HG03139 (cell line): ENCODE results near the gene OR52A5.
"Not testable (repeated sequence)": the region's sequence is repeated elsewhere in the genome, so short reads cannot be mapped to it uniquely, and the experiment has no call there.

Experiments
- ATAC-seq: cut with Tn5 transposase; IDR thresholded peaks from one replicate; pipeline ENCODE4 v1.9.1; 2021; ENCODE audit not compliant: unreplicated experiment

The OR52A5 gene

DNA sequence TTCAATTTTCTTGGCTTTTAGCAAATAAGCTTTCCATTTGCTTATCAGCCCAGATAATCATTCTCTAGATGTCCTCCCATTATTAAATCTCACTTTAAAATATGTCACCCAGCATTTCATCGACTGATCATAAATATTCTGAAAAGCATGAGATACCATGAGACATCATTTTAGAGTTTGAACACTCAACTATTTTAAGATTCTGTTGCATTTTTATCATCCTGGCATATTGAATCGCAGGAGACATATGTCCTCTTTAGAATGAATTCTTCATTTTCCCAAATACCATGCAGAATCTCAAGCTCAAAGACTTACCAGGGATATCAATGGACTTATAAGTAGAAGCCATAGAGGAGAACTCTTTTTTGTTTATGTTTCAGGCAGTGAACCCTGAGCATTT is at the start of gene OR52A5:
TSS of gene OR52A5 (minus strand) at position 361 of the 400 bp plus-strand sequence. CDS start 5,714 bp downstream, outside the sequence.
- ATAC-seq = no peak

- ATAC-seq = no peak
These were observed 40.1 kb upstream of the OR52A5 start for GRCh38 chr11:5178046-5178837.

GRCh38 chr11:5174934-5175333 is 36.8 kb upstream of the OR52A5 start:
- ATAC-seq = no peak

DNA sequence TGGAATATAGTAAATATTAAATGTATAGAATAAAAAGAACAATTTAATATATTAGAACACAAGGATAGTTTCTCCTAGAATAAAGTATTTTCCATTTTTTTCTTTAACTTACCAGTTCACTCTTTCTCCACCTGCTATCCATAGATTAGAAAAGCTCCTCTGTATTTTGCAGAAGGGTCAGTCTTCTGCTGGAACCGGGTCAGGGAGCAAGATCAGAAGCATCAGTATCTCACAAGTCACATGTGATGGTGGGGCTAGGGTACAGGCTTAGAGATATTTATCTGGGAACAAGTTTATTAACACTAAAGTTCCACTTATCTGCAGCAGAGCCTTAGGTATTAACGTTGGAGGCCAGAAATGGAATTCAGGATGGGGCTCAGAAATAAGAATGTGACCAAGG is 33.7 kb upstream of the OR52A5 start:
- no peak for ATAC-seq

DNA sequence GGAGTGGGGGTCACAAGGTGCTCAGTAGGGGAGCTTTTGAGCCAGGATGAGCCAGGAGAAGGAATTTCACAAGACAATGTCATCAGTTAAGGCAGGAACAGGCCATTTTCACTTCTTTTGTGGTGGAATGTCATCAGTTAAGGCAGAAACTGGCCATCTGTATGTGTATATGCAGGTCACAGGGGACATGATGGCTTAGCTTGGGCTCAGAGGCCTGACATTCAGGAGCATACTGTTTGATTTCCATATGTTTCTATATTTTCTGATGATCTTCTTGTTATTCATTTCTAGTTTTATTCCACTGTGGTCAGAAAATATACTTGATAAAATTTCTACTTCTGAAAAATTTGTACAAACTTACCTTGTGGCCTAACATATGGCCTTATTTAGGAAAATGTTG is 27.7 kb upstream of the OR52A5 start:
- not testable (repeated sequence) for ATAC-seq

DNA sequence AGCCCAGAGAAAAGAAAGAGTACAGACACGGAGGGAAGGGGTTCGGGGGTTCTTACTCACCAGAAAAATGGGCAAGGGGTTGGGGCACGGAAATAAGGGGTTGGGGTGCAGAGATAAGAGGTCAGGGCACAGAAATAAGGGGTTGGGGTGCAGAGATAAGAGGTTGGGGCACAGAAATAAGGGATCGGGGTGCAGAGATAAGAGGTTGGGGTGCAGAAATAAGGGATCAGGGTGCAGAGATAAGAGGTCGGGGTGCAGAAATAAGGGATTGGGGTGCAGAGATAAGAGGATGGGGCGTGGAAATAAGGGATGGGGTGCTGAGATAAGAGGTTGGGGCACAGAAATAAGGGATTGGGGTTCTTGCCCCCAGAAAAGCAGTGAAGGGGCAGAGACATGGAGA is 26.7 kb upstream of the OR52A5 start:
- not testable (repeated sequence) for ATAC-seq

DNA sequence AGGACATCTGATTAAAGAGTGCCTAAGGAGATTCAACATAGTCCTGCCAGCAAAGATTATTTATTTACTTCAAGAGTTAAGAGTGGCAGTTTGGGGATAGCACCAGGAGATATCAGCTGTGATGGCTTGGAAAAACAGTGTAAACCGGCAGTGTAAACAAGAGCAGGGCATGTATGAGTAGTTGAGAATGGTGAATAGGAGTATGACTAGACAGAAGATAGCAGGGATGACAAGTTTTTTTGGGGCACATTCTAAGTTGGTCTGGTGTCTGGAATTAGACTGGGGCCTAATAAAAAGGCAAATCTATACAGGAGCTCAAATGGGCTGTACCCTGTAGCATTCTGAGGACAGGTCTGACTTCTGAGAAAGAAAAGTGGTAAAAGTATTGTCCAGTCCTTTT is 22.9 kb upstream of the OR52A5 start:
- ATAC-seq = not testable (repeated sequence)

DNA sequence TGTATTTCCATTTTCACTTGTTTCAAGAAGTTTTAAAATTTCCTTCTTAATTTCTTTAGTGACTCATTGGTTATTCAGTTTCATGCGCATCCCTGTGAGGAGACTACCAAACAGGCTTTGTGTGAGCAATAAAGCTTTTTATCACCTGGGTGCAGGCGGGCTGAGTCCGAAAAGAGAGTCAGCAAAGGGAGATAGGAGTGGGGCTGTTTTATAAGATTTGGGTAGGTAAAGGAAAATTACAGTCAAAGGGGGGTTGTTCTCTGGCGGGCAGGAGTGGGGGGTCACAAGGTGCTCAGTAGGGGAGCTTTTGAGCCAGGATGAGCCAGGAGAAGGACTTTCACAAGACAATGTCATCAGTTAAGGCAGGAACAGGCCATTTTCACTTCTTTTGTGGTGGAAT is 22.1 kb upstream of the OR52A5 start:
- ATAC-seq = not testable (repeated sequence)

DNA sequence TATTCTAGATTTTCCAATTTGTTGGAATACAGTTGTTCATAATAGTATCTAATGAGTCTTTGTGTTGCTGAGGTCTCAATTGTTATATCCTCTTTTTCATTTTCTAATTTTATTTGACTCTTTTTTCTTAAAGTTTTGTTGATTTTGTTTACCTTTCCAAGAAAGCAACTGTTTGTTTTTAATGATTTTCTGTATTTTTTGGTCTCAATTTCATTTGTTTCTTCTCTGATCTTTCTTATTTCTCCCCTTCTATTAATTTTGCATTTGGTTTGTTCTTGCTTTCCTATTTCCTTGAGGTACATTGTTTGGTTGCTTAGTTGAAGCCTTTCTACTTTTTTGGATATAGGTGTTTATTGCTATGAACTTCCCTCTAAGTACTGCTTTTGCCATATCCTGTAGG is 21.6 kb upstream of the OR52A5 start:
- ATAC-seq = no peak

DNA sequence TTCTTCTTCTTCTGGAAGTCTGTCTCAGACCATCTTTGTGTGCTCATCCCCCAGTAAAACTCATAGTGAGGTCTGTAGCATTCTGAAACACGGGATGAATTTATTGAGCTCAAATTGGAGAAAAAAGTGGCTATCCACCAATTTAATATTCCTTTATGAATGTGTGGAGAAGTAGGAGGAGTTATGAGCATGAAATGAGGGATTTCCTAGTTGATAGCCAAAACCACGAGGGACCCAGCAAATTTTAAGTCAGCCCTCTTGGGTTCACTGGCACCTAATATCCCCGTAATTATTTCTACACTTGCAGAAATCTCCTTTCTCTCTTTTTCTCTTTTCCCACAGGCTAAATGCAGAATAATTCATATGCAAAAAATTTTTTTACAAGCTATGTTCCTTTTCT is 16.5 kb upstream of the OR52A5 start, which contains the start of gene OR52A1:
TSS of gene OR52A1 (minus strand) at position 101 of the 400 bp plus-strand sequence. CDS start 2,388 bp downstream, outside the sequence.
- no peak for ATAC-seq

- no peak for ATAC-seq
These were observed 15.6 kb upstream of the OR52A5 start for GRCh38 chr11:5153574-5154431.

DNA sequence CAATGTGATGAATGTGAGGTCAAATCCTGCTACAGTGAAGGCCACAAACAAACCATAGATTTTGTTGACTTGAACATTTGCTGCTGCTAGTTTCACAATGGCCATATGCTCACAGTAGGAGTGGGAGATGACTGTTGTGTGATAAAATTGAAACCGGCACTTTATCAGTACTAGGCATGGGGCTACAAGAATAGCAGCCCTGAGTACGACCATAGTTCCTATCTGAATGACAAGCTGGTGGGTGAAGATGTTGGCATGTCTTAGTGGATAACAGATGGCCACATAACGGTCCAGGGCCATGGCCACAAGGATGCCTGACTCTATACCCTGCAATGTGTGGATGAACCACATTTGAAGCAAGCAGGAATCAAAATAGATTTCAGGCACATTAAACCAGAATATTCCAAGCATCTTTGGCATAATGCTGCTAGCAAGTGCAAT is 13.6 kb upstream of the OR52A5 start:
- ATAC-seq = no peak

GRCh38 chr11:5144206-5144605 is 6.0 kb upstream of the OR52A5 start:
- not testable (repeated sequence) for ATAC-seq

DNA sequence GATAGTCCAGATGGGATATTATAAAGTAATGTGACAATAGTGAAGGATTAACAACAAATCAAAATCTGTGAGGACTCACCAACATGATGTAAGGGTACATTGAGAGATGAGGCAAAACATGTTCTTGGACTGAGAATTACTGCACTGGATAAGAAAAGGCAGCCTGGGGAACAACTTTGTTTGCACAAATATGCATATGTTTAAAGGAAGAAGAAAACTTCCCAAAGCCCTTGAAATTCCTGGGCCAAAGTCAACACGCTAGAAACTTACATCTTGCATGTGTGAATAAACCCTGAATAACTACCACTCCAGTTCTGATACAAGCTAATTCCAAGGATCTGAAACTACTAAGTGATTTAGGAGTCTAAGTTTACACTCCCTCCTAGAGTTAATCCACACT is 1.1 kb downstream of the OR52A5 start:
- no peak for ATAC-seq

DNA sequence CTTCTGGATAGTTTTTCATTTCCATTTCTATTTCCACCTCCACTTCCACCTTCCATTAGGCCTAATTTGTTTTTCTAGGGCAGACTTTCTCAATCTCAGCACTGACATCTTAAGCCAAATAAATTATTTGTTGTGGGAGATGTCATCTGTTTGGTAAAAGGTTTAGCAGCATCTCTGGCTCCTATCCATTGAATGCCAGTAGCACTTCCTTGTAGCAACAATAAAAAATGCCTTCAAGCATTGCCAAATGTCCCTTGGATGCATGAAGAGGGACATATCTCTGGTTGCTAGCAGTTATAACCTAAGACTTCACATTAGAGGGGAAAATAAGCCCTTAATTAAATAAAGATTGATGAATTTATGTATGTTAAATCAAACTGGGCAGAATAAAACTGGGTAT is 1.9 kb downstream of the OR52A5 start:
- ATAC-seq = no peak

DNA sequence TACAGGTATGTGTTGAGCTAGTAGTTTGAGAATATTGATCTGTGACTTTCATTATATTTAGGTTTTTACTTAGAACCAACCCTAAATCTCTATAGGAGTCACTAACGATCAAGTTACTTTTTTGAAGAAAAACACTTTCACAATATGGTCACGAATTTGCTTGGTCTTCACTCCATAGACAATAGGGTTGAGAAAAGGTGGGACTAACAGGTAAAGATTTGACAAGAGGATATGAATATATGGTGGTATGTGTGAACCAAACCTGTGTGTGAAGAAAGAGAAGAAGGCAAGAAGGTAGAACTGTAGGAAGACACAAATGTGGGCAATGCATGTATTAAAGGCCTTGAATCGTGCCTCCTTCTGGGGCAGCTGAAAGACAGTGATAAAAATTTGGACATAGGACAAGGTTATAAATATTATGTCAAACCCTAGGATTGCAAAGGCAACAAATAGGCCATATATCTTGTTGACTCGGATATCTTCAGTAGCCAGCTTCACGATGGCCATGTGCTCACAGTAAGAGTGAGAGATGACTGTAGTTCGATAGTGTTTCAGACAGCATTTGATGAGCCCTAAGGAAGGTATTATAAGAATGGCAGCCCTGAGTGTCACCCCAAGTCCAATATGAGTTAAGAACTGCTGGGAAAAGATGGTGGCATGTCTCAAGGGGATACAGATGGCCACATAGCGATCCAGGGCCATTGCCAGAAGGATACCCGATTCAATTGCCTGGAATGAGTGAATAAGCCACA is 6.4 kb downstream of the OR52A5 start:
- ATAC-seq = no peak

GRCh38 chr11:5129457-5129877 is 8.7 kb downstream of the OR52A5 start:
- no peak for ATAC-seq

DNA sequence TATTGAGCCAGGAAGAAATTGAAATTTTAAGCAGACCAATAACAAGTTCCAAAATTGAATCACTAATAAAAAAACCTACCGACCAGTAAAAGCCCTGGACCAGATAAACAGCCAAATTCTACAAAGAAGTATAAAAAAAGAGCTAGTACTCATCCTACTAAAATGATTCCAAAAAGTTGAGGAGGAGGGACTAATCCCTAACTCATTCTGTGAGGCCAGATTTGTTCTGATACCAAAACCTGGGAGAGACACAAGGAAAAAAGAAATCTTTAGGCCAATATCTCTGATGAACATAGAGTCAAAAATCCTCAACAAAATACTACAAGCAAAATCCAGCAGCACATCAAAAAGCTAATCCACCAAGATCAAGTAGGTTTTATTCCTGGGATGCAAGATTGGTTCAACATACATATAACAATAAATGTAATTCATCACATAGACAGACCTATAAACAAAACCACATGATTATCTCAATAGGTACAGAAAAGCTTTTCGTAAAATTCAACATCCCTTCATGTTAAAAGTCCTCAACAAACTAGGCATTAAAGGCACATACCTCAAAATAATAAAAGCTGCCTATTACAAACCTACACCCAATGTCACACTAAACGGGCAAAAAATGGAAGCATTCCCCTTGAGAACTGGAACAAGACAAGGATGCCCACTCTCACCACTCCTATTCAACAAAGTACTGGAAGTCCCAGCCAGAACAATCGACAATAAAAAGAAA is 13.1 kb downstream of the OR52A5 start:
- no peak for ATAC-seq

DNA sequence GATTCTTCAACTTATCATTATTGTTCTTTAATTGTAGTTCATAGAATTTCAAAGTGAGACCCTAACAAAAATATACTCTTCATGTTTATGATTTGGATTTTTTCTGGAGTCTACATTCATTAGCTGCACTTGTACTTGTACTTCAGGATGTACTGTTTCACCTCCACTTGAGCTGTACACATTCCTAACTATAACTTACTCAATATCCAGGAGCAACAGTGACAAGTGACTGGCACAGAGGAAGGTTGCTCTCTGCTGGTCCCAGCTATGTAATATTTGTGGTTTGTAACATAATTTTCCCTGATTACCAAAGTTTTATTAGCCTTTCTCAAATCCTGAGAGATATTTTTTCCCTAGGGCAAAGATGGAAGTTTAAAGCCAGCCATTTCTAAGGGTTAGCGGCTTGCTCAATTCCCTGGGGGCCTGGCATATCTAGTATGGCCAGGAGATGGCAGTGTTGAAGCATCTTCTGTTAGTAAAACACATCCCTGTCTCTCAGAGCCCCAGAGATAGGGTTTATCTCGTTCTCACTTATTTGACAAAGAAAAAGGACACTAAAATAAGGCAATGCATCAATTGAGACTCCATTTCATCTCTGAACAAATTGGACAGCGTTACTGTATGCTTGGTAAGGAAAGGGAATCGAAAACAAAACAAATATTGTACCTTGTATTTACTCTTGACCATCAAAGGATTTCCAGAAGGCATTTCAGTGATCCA is 14.2 kb downstream of the OR52A5 start:
- peak; percentile 96 for ATAC-seq

- no peak for ATAC-seq
These were observed 19.3 kb downstream of the OR52A5 start for GRCh38 chr11:5118893-5119292.
